Mucosa of descending colon (tissue), 3 donors: ENCODE results near the gene SRL. TPM values are rescaled to one million over a fixed set of nuclear protein-coding genes. Genes with fewer than 3 reads are reported as not detected.

Source experiments
- ATAC-seq: fragments of 200-7000 bp; cut with Tn5 transposase; one replicate; pipeline ENCODE4 v1.9.1; 2020; ENCODE audit warnings: mild to moderate bottlenecking, moderate library complexity
- DNase-seq, 3 donors: peaks; one replicate each; pipeline ENCODE4 v3.0.0-alpha.2; 2020
- H3K36me3 ChIP-seq: fragments of 200-600 bp; one replicate; pipeline ENCODE4 v1.8.0; 2021; ENCODE audit warnings: low read depth, mild to moderate bottlenecking
- H3K4me1 ChIP-seq: fragments of 200-600 bp; one replicate; pipeline ENCODE4 v1.8.0; 2021; ENCODE audit warnings: low read depth, mild to moderate bottlenecking
- H3K4me3 ChIP-seq: fragments of 200-600 bp; one replicate; pipeline ENCODE4 v1.8.0; 2021; ENCODE audit warnings: mild to moderate bottlenecking
- H3K9me3 ChIP-seq: fragments of 200-600 bp; one replicate; pipeline ENCODE4 v1.8.0; 2021; ENCODE audit warnings: mild to moderate bottlenecking
- CTCF ChIP-seq: fragments of 200-600 bp; IDR thresholded peaks from one replicate; pipeline ENCODE4 v1.8.0; 2022; ENCODE audit warnings: antibody characterized with exemption, mild to moderate bottlenecking
- intact Hi-C, 2 donors: fragments of 100-400 bp; cut with DNase I in 1 of 2; cut with micrococcal nuclease in 1 of 2; formaldehyde crosslinking; loops; one replicate each; pipeline versions ENCODE4 v1.11.0 to v1.11.1; 2022; cut with DNase I, micrococcal nuclease
- total RNA-seq, 3 donors: library from RNA; stranded (reverse); fragmentation: NEBNext Ultra II Directional in 2 of 3; extraction: Animal tissue kit (Norgen Biotek cat#: 25700) in 2 of 3; gene quantifications; one replicate each; pipeline versions ENCODE4 v1.2.1 to v1.2.4, GENCODE V29; 2021 to 2023
- donor health status: DM: no; HTN: no; CAD: no; lungs with moderate emphysema.
- donor health status: DM: no; HTN: no; CAD: no.
- donor health status: DM: no; HTN: yes; CAD: no.

Gene SRL
- total RNA-seq, 3 donors from 2014 or later: 0.35 to 1.2 (median 0.41) TPM

- intact Hi-C loops: loop anchor here in 1 of 2 donors (10.0 kb wide), 1 partner anchor 51 kb away; no protein-coding TSS in a partner anchor
- no peaks in the 10 kb centered on the region for H3K9me3 ChIP-seq
- peaks cover 6% of the 10 kb centered on the region for H3K4me1 ChIP-seq
- no peak for ATAC-seq
- no peaks in the 10 kb centered on the region for H3K36me3 ChIP-seq
- no peak overlapping the region for H3K4me3 ChIP-seq
- DNase-seq: no peak
- TF ChIP-seq CTCF: no peak
These were observed 42.1 kb upstream of the SRL start for GRCh38 chr16:4283939-4284338.

- DNase-seq (no peak), ATAC-seq (no peak)
- H3K36me3 ChIP-seq: no peaks in the 10 kb centered on the region
- TF ChIP-seq CTCF: no peak
- intact Hi-C loops: loop anchor here in 1 of 2 donors (10.0 kb wide), 1 partner anchor 51 kb away; no protein-coding TSS in a partner anchor
- no peaks in the 10 kb centered on the region for H3K9me3 ChIP-seq
- H3K4me3 ChIP-seq: no peak overlapping the region
- H3K4me1 ChIP-seq: peaks cover 2% of the 10 kb centered on the region
These were observed 41.6 kb upstream of the SRL start for GRCh38 chr16:4283441-4283840.

GRCh38 chr16:4280625-4281024, 38.7 kb upstream of the SRL start:
- no peaks in the 10 kb centered on the region for H3K4me1 ChIP-seq
- intact Hi-C loops: loop anchor here in 1 of 2 donors (10.0 kb wide), 1 partner anchor 54 kb away; no protein-coding TSS in a partner anchor

GRCh38 chr16:4277987-4278513, 36.2 kb upstream of the SRL start:
- ATAC-seq (no peak), DNase-seq (no peak)
- no peaks in the 10 kb centered on the region for H3K9me3 ChIP-seq
- TF ChIP-seq CTCF: no peak
- H3K36me3 ChIP-seq: no peaks in the 10 kb centered on the region
- H3K4me3 ChIP-seq: no peak overlapping the region
- H3K4me1 ChIP-seq: peaks cover 3% of the 10 kb centered on the region
- intact Hi-C loops: no loop called here

More at GRCh38 chr16:4280625-4281024, 38.7 kb upstream of the SRL start:
- ATAC-seq (no peak), DNase-seq (no peak)
- no peaks in the 10 kb centered on the region for H3K9me3 ChIP-seq
- no peaks in the 10 kb centered on the region for H3K36me3 ChIP-seq
- no peak overlapping the region for H3K4me3 ChIP-seq
- TF ChIP-seq CTCF: no peak

- ATAC-seq (no peak), DNase-seq (no peak)
- no peaks in the 10 kb centered on the region for H3K9me3 ChIP-seq
- peaks cover 7% of the 10 kb centered on the region for H3K4me1 ChIP-seq
- H3K4me3 ChIP-seq: no peak overlapping the region
- H3K36me3 ChIP-seq: no peaks in the 10 kb centered on the region
- intact Hi-C loops: no loop called here
- no peak for TF ChIP-seq CTCF
These were observed 34.0 kb upstream of the SRL start for GRCh38 chr16:4275861-4276260.
